IPS DF 6.9 (cell line): ENCODE data around the gene NOS3.

Source experiments
- DNase-seq: peaks from one replicate; pipeline ENCODE4 v3.0.0-alpha.2; 2013; ENCODE audit warnings: low read depth, low spot score
- H3K27ac ChIP-seq: one replicate; pipeline ENCODE4 v1.5.1; 2013; ENCODE audit warnings: low read length, control low read depth
- H3K27me3 ChIP-seq: 2 replicates; pipeline ENCODE4 v1.6.1; 2013; ENCODE audit warnings: mild to moderate bottlenecking, low read length; ENCODE audit not compliant: control insufficient read depth, insufficient read depth
- H3K36me3 ChIP-seq: 2 replicates; pipeline ENCODE4 v1.6.1; 2013; ENCODE audit warnings: low read length; ENCODE audit not compliant: control insufficient read depth, insufficient read depth
- H3K4me1 ChIP-seq: 2 replicates; pipeline ENCODE4 v1.6.1; 2013; ENCODE audit warnings: low read length; ENCODE audit not compliant: control insufficient read depth, insufficient read depth
- H3K4me3 ChIP-seq: 2 replicates; pipeline ENCODE4 v1.5.1; 2013; ENCODE audit warnings: mild to moderate bottlenecking, low read length
- H3K9me3 ChIP-seq: 2 replicates; pipeline ENCODE4 v1.6.1; 2013; ENCODE audit warnings: low read length, inconsistent platforms; ENCODE audit not compliant: control insufficient read depth, insufficient read depth
- WGBS: extraction: QIAGEN DNeasy Blood & Tissue Kit; methylation state at CpG from one replicate; pipeline ENCODE4 v1.1.7; 2013; ENCODE audit warnings: mixed read lengths, missing lambda C conversion rate; ENCODE audit not compliant: insufficient read length, insufficient coverage; 5-methylcytosine and 5-hydroxymethylcytosine counted together

Gene NOS3

DNA sequence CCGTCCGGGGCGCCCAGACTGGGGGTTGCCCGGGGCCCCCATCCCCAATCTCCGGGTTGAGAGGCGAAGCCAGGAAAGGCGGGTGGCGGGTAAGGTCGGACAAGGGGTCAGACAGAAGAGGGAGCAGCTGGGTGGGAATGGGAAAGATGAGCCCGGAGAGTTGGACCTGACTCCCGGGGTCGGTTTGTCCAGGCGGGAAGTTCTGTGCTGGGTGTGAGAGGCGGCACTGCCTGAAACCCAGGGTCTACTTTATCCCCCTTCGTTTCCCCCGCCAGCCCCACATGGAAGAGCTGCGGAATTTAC is 69.2 kb downstream of the NOS3 start:
- H3K27me3 ChIP-seq, result no peaks in the 10 kb centered on the region
- no peaks in the 10 kb centered on the region for H3K9me3 ChIP-seq
- no CpG with 5 or more reads among the region's 17 CpGs for WGBS
- DNase-seq, result no peak
- H3K36me3 ChIP-seq, result peaks cover 6% of the 10 kb centered on the region; the same call in 1 of the 2 replicates
- H3K4me3 ChIP-seq, result peak overlapping the region; percentile 75
- H3K4me1 ChIP-seq, result peaks cover 15% of the 10 kb centered on the region
- H3K27ac ChIP-seq, result no peak overlapping the region

- no peak for DNase-seq
Measured at GRCh38 chr7:151060416-151061212, 69.8 kb downstream of the NOS3 start.

GRCh38 chr7:151061213-151062110 is 70.6 kb downstream of the NOS3 start:
- Histone ChIP-seq H3K27ac (no peak overlapping the region), H3K36me3 (peaks cover 11% of the 10 kb centered on the region; the same call in 1 of the 2 replicates), H3K9me3 (no peaks in the 10 kb centered on the region), H3K4me1 (peaks cover 15% of the 10 kb centered on the region), H3K27me3 (no peaks in the 10 kb centered on the region), H3K4me3 (peak overlapping the region; percentile 6; the same call in 1 of the 2 replicates)
- WGBS, result no CpG with 5 or more reads among the region's 33 CpGs
- no peak for DNase-seq

More at GRCh38 chr7:151060416-151061212, 69.8 kb downstream of the NOS3 start:
- WGBS, result no CpG with 5 or more reads among the region's 21 CpGs
- Histone ChIP-seq H3K4me3 (peak overlapping the region; percentile 75; the same call in 1 of the 2 replicates), H3K9me3 (no peaks in the 10 kb centered on the region), H3K4me1 (peaks cover 15% of the 10 kb centered on the region), H3K36me3 (peaks cover 11% of the 10 kb centered on the region; the same call in 1 of the 2 replicates), H3K27ac (no peak overlapping the region), H3K27me3 (no peaks in the 10 kb centered on the region)

GRCh38 chr7:151062111-151062398 is 71.2 kb downstream of the NOS3 start:
- WGBS, result no CpG with 5 or more reads among the region's 11 CpGs
- H3K27me3 ChIP-seq, result no peaks in the 10 kb centered on the region
- H3K4me1 ChIP-seq, result peaks cover 14% of the 10 kb centered on the region
- no peaks in the 10 kb centered on the region for H3K9me3 ChIP-seq
- H3K4me3 ChIP-seq, result peak overlapping the region; percentile 6; the same call in 1 of the 2 replicates
- no peak overlapping the region for H3K27ac ChIP-seq
- DNase-seq, result no peak
- peaks cover 11% of the 10 kb centered on the region; the same call in 1 of the 2 replicates for H3K36me3 ChIP-seq

- Histone ChIP-seq H3K4me1 (peaks cover 16% of the 10 kb centered on the region), H3K36me3 (peaks cover 16% of the 10 kb centered on the region; the same call in 1 of the 2 replicates), H3K27ac (no peak overlapping the region), H3K9me3 (no peaks in the 10 kb centered on the region), H3K27me3 (no peaks in the 10 kb centered on the region), H3K4me3 (peak overlapping the region; percentile 57; the same call in 1 of the 2 replicates)
- WGBS, result no CpG with 5 or more reads among the region's 43 CpGs
- no peak for DNase-seq
Measured at GRCh38 chr7:151062399-151063211, 71.8 kb downstream of the NOS3 start.

DNA sequence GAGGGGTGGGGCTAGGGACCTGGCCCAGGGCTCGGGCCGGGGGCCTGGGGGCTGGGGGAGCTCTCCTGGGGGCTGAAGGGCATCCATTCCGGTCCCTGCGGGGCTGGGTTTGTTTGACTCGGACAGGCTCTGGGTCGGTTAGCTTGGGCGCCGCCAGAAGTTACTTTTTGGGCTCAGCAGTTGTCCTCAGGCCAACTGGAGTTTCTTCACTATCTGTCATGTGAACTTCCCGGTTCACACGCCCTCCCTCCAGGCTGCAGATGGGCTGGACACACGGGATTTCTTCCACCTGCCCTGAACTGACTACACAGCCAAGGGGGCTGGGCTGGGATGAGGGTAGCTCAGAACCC is 72.4 kb downstream of the NOS3 start:
- Histone ChIP-seq H3K27ac (no peak overlapping the region), H3K4me3 (peak overlapping the region; percentile 23; the same call in 1 of the 2 replicates), H3K4me1 (peaks cover 18% of the 10 kb centered on the region), H3K36me3 (peaks cover 16% of the 10 kb centered on the region; the same call in 1 of the 2 replicates), H3K27me3 (no peaks in the 10 kb centered on the region), H3K9me3 (no peaks in the 10 kb centered on the region)
- no peak for DNase-seq
- WGBS, result no CpG with 5 or more reads among the region's 11 CpGs
